Effector CD4-positive, alpha-beta T cell (primary cell): ENCODE data around the gene MR1.

ENCODE experiments used
- DNase-seq: peaks from one replicate; pipeline ENCODE4 v3.0.0-alpha.2; 2020

MR1 gene

DNA sequence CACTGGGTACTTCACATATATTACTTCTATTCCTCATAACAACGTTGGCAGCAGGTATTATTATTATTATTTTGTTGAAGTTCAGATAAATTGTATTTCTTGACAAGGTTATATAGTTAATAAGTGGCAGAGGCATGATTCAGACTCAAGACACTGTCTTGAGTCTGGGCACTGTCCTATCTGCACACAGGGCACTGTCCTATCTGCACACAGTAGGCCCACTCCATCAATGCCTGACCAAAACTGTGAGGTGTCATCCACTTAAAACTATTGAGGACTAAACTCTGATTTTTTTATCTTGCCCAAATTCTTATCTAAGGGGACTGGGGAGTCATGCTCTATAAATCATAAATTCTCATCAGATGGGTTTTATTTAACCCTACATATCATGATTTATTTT lies 30.9 kb downstream of the MR1 start:
- DNase-seq = no peak

DNA sequence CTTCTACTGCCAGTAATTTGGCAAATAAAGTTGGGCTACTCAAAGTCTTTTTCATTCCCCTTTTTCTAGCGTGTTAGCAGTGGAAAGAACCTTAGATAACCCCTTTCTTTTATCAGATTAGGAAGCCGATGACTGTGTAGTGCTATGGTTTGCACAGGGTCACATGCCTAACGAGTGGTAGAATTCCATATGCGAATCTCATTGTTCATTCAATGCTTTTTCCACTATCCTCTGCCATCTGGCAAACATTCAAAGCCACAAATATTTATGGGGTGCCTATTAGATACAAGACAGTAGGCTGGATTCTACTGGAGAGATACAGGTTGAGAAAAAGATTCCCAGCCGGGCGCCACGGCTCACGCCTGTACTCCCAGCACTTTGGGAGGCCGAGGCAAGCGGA lies 39.9 kb downstream of the MR1 start:
- DNase-seq = no peak

DNA sequence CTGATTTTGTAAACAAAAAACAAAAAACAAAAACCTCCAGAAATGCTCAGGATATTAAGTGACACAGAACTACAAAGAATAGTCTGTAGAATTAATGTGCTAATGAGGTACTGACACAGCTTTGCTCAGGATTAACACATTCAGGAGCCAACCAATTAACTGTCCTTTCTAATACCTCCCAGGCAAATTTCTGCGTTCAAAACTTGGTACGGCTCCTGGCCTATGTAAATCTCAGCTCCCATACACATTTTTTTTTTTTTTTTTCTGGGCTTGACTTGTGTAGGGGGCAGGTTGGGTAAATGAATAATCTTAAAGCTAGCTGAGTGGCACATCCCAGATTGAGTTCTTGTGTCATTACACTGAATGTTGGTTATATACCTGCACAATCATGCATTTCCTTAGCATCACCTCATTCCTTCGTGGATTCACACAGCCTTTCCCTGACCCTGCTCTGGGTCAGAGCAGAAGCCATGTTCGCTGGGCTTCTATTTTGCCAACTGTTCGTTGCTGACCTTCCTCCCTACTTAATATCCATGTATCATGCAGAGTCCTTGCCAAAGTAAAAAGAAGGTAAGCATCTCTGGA lies 42.1 kb downstream of the MR1 start:
- no peak for DNase-seq

- DNase-seq = no peak
Observed at GRCh38 chr1:181076852-181077251, 43.1 kb downstream of the MR1 start.

- no peak for DNase-seq
Observed at GRCh38 chr1:181077576-181078242, 43.9 kb downstream of the MR1 start.

DNA sequence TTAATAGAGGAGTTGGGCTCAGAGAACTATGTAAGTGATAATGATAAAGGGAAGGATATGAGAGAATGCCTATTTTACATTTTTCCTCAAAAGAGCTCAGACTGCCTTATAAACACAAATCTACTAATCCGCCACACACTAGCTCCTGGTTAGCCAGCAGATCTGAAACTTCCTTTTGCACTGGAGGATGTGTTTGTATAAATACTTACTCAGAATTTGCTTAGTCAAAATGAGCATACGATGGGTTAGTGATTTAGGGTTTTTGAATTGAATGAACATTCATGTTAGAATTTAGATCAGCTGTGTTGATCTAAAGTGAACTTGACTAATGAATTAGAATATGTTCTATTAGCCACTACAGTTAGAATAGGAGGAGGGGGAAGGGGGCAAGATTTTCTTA lies 45.6 kb downstream of the MR1 start:
- DNase-seq = no peak

- DNase-seq = no peak
Observed at GRCh38 chr1:181079920-181080319, 46.1 kb downstream of the MR1 start.

DNA sequence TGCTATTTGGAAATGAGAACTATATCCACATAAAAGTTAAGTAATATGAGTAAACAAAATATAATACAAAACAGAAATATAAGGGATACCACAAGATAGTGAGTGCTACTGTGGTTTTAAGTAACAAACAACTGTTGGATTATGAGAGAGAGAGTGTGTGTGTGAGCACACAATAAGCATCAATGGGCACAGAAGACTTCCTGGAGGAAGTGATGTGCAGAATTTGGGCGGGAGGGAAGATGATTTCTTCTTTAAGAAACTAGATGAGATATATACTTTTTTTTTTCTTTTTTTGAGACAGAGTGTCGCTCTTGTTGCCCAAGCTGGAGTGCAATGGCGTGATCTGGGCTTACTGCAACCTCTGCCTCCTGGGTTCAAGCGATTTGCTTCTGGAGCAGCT lies 46.8 kb downstream of the MR1 start:
- no peak for DNase-seq

DNA sequence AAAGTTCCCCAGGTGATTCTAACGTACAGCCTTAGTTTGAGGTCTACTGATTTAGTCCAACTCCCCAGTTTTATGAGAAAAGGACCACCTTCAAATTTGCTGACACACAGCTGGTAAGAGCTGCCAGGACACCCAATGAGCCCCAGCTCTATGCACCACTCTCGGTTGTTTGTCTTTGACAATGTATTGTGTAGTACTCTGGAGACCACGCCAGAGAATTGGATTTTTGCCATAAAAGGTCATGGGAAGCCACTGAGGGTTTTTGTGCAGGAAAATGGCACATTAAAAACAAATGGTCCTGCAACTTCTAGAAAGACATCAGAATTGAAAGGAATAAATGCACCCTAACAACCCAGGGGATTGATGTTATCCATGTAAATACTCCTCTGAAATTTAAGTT lies 47.6 kb downstream of the MR1 start:
- DNase-seq = no peak

- DNase-seq = peak; percentile 41
Observed at GRCh38 chr1:181083842-181084605, 50.2 kb downstream of the MR1 start.

GRCh38 chr1:181084606-181084969 lies 50.8 kb downstream of the MR1 start:
- DNase-seq = no peak

DNA sequence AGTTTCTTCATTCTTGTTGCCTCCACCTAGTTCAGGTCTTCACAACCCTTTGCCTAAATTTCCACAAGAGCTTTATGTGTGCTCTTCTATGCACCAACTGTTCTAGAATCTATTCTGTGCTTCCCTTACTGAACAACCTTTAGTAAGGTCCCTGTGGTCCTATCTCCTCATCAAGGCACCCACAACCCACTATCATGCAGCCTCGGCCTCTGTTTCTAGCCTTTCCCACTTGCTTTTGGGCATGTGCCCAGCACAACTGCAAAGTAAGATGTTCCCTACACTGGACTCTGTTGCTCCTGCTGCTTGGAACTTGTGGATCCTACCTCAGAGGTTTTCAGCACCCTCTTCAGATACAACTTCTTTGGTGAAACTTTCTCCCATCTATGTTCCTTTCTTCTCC lies 52.3 kb downstream of the MR1 start:
- DNase-seq = no peak

GRCh38 chr1:181086926-181087325 lies 53.1 kb downstream of the MR1 start:
- no peak for DNase-seq

GRCh38 chr1:181087400-181087901 lies 53.7 kb downstream of the MR1 start:
- DNase-seq = no peak

DNA sequence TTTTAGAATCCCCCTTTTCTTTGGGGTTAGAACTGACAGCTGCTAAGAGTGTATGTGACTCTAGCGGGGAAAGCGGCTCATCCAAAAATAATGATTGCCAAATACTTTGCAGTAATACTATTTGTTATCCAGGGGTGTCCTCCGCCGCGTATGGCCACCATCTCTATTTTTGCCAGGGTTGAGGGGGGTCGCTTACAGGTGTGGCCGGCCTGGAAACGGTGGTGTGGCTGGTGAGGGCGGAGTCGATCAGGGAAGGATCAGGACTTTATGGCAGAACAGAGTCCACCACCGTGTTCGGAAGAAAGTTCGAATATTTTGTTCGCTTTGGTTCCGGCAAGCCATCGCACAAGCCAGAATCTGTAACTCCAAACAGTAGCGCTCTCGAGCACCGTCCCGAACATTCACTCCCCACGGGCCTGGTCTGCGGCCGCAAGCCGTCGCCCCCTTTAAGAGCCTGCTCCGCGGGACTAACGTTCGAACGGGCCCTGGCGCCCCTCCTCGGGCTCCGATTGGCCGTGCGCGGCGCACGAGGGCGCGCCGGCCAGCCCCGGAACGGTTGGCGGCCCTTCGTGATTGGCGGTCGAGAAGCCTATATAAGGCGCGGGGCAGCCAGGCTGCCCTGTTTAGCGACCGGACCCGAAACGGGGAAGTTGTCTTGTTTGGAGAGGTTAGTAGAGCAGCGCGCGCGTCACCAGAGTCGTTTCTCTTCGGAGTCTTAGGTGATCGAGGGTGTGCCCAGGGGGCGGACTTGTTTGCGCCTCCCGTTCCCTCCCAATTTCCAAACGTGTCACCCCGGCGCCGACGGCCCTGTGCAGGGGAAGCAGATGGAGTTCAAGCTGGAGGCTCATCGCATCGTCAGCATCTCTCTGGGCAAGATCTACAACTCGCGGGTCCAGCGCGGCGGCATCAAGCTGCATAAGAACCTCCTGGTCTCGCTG lies 54.6 kb downstream of the MR1 start, which contains the start of gene IER5:
Gene IER5, plus strand, starts transcription at position 622 of the 938 bp plus-strand sequence. Its CDS starts 203 bp downstream, at position 825.
- DNase-seq = peak; percentile 92

- no peak for DNase-seq
Observed at GRCh38 chr1:181089017-181089675, 55.4 kb downstream of the MR1 start.

DNA sequence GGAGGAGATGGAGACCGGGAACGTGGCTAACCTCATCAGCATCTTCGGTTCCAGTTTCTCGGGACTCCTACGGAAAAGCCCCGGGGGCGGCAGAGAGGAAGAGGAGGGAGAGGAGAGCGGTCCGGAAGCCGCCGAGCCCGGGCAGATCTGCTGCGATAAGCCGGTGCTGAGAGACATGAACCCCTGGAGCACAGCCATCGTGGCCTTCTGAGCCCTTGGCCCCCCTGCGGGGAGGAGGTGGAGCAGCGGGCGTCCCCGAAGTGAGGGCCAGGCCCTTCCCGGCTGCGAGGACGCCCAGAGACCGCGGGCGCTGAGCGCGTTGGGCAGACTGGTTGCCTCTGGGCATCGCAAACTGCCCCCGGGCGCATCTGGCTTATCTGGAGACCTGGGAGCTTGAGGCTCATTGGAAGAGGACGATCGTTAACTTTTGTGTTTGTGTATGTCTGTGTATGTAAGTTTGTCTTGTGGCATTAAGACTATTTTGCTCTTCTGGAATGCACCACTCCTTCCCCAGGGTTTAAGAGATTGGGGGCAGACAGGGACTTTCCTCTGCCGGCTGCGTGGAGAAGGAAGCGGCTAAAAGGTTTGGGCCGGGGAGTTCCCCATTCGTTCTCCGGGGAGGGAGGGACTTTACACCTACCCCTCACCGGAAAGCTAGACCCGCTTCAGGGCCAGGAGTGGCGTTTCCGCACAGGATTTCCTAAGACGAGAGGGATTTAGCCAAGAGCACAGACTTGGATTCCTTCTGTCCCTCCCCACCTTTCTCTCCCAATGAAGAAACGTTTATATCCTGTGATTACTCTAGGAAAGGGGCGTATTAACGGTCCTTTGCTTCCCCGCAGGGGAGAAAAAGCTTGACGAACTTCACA lies 56.1 kb downstream of the MR1 start:
- DNase-seq = peak; percentile 78

DNA sequence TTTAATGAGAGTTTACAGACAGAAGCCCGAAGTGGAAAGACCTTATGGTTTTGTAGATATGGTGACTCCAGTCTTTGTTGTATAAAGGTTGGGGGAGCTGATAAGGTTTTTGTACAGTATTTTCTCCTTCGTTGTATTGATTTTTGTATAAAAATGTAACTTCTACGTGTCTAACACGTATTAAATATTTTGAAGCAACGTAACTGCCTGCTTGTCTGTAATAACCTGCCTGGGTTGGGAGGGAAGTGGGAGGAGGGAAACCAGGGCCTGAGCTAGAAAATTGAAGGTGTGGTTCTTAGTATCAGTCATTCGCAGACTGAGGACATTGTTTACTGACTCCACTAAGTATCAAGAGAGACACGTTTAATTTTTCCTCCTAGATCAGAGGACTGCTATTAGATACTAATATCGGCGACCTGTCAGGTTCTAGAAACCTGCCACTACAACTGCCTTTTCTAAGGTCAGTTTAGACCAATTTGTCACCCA lies 56.9 kb downstream of the MR1 start:
- no peak for DNase-seq

DNA sequence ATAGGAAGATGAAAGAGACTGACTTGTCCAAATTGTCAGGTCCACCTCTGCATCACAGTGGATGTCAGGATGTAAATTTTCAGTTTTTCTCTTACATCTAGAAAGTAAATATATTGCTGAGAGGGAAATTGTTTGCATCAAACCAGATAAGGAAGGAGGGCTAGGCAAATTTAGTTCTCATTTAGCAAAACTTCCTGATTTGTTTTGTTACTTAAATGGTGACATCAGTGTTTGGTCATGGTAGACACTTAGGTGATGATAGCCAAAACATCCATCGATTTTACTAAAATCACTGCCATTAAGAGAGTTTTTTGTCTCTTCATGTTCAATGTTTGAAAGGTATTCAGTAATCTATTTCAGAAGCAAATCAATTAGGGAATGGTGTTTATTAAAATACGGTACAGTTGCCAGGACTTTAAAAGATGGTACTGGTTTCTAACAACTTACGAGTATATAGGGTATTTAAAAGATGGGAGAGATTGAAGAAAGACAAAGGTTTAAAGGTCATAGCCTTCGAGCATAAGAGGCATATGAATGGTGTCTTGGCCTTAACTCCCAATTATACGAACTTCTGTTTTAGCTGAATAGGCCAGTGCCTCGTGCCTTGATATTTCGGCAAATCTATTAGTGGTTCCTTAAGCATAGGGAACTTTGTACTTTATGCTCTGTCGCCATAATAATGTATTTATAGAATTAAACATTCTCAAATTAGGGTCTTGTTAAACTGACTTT lies 57.7 kb downstream of the MR1 start:
- DNase-seq = no peak

GRCh38 chr1:181092056-181092455 lies 58.3 kb downstream of the MR1 start:
- DNase-seq = no peak
